Omental fat pad (tissue), 4 donors: ENCODE results near the gene XPO6. TPM values are rescaled to one million over a fixed set of nuclear protein-coding genes. Genes with fewer than 3 reads are reported as not detected.

ENCODE experiments used
- ATAC-seq: fragments of 150-250 bp; one replicate; pipeline ENCODE4 v1.9.1; 2016; ENCODE audit warnings: mild to moderate bottlenecking, moderate library complexity; ENCODE audit not compliant: low FRiP score
- DNase-seq: peaks from one replicate; pipeline ENCODE4 v3.0.0-alpha.2; 2019; ENCODE audit warnings: low spot score
- CTCF ChIP-seq, 3 donors: fragments of 450-650 bp; IDR thresholded peaks; one replicate each; pipeline ENCODE4 v1.5.1; 2016 to 2017; ENCODE audit warnings: antibody characterized with exemption in 3 of 3, mild to moderate bottlenecking in 3 of 3, moderate library complexity in 2 of 3
- small RNA-seq: library from RNA; depleted of rRNA; stranded (forward); fragments of <200 nt; gene quantifications from one replicate; pipeline ENCODE3, GENCODE V24; 2016
- total RNA-seq, 4 donors: library from RNA; depleted of rRNA; stranded (reverse); fragments of >200 nt; gene quantifications; one replicate each; pipeline ENCODE4 v1.1.0, GENCODE V29; 2016

The XPO6 gene
- total RNA-seq, 4 donors from 2014 or later = 59.5 to 162 (median 118) TPM

- ATAC-seq (no peak), DNase-seq (no peak)
- no peak for TF ChIP-seq CTCF (IDR thresholded peaks at IDR 0.05)
Observed at GRCh38 chr16:28052274-28053128, 159.3 kb downstream of the XPO6 start.

GRCh38 chr16:28051486-28051885 is 160.3 kb downstream of the XPO6 start:
- ATAC-seq = no peak

More at GRCh38 chr16:28051486-28051885, 160.3 kb downstream of the XPO6 start:
- no peak for DNase-seq
- TF ChIP-seq CTCF (IDR thresholded peaks at IDR 0.05) = no peak

Small RNAs within 50 kb of the gene (small RNA-seq; reads per million reads assigned to genes)
- gene RF00402 (not detected), gene RNY1P10 (not detected)

Other genes with a start within 250 kb of the XPO6 start
- gene GSG1L, start 148.3 kb downstream of the XPO6 start, total RNA-seq = not detected
- under 1 TPM in 3 of 4 donors, not detected in 1; 0.09 to 0.38 (median 0.12) TPM for gene SBK1, start 80.6 kb upstream of the XPO6 start, total RNA-seq
- gene NPIPB6, start 151.5 kb upstream of the XPO6 start, total RNA-seq = 1 to 10 TPM in 3 of 4 donors, not detected in 1; 2.7 to 3.1 (median 3.1) TPM
- 100 to 1,000 TPM; 135 to 173 (median 155) TPM for gene EIF3CL, start 191.9 kb upstream of the XPO6 start, total RNA-seq